GM19239 (cell line): ENCODE measurements around the gene INPP5J.
"Not testable (repeated sequence)": the region's sequence is repeated elsewhere in the genome, so short reads cannot be mapped to it uniquely, and the experiment has no call there.

Source experiments
- DNase-seq: peaks from one replicate; pipeline ENCODE4 v3.0.0; 2011; ENCODE audit warnings: low spot score; ENCODE audit not compliant: insufficient read length
- FAIRE-seq: peaks from 2 replicates; lab custom pipeline; 2011; peaks lifted over from hg19 to GRCh38; lab: Jason Lieb, UNC

The INPP5J gene

DNA sequence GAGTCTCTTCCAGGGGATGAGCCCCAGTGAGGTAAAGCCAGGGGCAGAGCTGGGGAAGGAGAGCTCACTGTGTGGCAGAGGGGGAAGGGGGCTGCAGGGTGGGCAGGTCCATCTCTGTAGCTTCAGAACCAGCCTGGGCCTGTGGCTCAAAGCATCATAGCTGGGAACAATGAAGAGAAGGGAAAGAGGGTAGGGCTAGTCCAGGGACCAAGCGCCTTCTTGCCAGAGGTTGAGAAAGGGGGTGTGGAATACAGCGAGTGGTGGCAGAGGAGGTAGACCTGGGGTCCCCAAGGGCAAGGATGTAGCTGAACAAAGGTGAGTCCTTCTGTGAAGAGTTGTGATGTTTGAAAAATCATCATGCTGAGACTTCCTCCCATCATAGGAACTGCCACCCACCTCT is 18.8 kb downstream of the INPP5J start:
- DNase-seq (no peak), FAIRE-seq (no peak)

DNA sequence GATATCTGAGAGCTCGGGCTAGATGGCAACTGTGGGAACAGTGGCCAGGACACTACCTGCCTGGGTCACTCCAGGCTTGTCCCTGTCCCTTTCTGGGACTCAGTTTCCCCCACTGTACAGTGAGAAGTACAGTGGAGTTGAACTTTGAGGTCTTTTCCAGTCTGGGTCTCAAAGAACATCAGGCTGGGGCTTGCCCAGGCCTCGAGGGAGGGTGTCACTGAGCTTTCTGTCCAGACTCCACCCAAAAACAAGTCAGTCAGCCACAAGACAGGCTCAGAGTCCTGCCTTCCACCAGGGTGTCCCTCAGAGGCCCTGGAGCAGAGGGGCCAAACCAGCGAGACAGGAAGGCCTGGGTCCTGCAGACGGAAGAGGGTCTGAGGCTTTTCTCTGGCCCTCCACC is 19.5 kb downstream of the INPP5J start:
- FAIRE-seq: no peak
- peak; percentile 4 for DNase-seq

- no peak for DNase-seq
Measured at GRCh38 chr22:31143038-31143437, 20.3 kb downstream of the INPP5J start.

GRCh38 chr22:31143537-31143936 is 20.8 kb downstream of the INPP5J start:
- DNase-seq: no peak
- no peak for FAIRE-seq

More at GRCh38 chr22:31143038-31143437, 20.3 kb downstream of the INPP5J start:
- no peak for FAIRE-seq

- FAIRE-seq (no peak), DNase-seq (no peak)
Measured at GRCh38 chr22:31144223-31144622, 21.5 kb downstream of the INPP5J start.

- DNase-seq: no peak
- FAIRE-seq: no peak
Measured at GRCh38 chr22:31148488-31148887, 25.7 kb downstream of the INPP5J start.

- peak; percentile 84 for FAIRE-seq
Measured at GRCh38 chr22:31148953-31149627, 26.3 kb downstream of the INPP5J start.

GRCh38 chr22:31150615-31151014 is 27.8 kb downstream of the INPP5J start:
- no peak for FAIRE-seq
- DNase-seq: no peak

More at GRCh38 chr22:31148953-31149627, 26.3 kb downstream of the INPP5J start:
- no peak for DNase-seq

DNA sequence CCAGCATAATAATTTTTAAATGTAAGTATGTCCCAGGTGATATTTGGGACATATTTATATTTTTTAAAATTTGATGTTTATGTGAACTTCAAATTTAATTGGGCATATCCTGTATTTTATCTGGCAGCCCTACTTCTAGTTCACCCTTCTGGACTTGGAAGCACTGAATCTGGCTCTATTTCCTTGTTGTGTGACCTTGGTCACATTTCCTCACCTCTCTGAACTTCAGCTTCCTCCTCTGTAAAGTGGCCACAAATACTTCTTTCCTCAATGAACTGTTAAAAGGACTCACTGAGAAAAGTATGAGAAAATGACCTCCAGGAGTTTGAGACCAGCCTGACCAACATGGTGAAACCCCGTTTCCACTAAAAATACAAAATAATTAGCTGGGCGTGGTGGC is 29.1 kb downstream of the INPP5J start:
- no peak for FAIRE-seq

DNA sequence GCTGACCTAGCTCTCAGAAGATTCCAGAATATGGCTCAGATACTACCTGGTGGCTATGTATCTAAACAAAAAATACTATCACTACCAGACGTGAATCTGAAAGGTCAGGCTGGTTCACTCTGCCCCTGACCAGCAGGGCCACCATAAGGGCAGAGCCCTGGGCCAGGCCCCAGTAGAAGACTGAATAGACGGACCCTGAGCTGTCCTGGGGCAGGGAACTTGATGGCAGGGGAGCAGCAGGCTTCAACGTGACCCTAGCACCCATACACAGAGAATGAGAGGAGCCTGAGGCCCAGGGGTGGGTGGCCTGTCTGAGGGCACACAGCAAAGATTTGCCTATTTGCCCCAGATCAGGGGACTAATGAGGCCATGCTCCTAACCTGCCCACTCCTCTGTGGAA is 30.6 kb downstream of the INPP5J start:
- DNase-seq (no peak), FAIRE-seq (no peak)

More for the DNA sequence above, 29.1 kb downstream of the INPP5J start:
- DNase-seq: no peak

DNA sequence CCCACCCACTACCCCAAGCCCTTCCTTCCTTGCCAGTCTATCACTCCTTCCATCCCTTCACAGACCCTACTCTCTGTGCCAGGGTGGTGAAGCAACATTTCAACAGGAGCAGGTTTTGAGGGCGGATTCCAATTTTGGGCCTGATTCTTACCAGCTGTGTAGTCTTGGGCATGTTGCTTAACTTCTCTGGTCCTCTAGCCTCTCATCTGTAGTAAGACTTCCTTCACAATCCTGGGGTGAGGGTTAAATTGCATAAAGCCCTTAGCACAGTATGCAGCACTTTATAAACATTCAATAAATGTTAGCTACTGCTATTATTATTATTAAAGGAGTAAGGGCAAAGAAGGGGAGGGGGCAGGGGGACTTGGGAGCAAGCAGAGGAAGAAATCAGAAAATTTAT is 32.2 kb downstream of the INPP5J start:
- DNase-seq: no peak
- FAIRE-seq: no peak

GRCh38 chr22:31155422-31155821 is 32.7 kb downstream of the INPP5J start:
- DNase-seq: no peak
- no peak for FAIRE-seq

- no peak for DNase-seq
- peak; percentile 45 for FAIRE-seq
Measured at GRCh38 chr22:31160328-31160978, 37.7 kb downstream of the INPP5J start.

DNA sequence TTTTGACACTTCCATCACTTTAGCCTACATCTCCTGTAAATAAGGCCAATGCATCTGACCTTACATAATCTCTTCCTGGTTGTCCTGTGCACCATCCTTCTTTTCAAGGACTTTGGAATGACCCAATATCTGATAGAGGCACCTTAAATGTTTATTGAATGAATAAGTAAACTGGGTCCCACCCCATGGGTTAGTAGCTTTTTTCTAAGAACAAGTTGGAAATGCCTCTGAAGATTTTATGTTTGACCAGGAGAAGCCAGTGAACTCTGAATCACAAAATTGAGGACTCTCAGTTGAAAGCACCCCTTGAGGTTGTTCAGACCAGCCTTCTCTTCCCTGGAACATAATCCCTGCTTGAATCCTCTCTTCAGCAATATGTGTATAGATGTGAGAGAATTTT is 38.6 kb downstream of the INPP5J start:
- FAIRE-seq (no peak), DNase-seq (no peak)

GRCh38 chr22:31162015-31162765 is 39.4 kb downstream of the INPP5J start:
- no peak for DNase-seq
- no peak for FAIRE-seq

DNA sequence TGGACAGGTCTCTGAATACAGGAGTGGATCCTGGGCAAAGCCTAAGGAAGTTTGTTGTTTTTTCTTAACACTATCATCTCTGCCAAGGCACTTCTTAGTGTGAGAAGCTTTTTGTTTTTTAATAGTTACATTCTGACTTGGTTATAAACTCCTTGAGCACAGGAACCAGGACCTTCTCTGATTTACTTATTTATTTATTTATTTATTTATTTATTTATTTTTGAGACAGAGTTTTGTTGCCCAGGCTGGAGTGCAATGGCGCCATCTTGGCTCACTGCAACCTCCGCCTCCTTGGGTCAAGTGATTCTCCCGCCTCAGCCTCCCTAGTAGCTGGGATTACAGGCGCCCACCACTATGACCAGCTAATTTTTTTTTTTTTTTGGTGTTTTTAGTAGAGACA is 48.2 kb downstream of the INPP5J start:
- DNase-seq (no peak), FAIRE-seq (no peak)

- FAIRE-seq, DNase-seq: not testable (repeated sequence)
Measured at GRCh38 chr22:31171734-31172133, 49.0 kb downstream of the INPP5J start.

- FAIRE-seq: no peak
- DNase-seq: no peak
Measured at GRCh38 chr22:31173386-31174145, 50.8 kb downstream of the INPP5J start.

GRCh38 chr22:31176923-31177322 is 54.2 kb downstream of the INPP5J start:
- DNase-seq (no peak), FAIRE-seq (no peak)

GRCh38 chr22:31177420-31178162 is 54.8 kb downstream of the INPP5J start:
- no peak for FAIRE-seq
- DNase-seq: no peak
